Measurements from ENCODE around the gene TOGARAM1.

TOGARAM1 gene

DNA sequence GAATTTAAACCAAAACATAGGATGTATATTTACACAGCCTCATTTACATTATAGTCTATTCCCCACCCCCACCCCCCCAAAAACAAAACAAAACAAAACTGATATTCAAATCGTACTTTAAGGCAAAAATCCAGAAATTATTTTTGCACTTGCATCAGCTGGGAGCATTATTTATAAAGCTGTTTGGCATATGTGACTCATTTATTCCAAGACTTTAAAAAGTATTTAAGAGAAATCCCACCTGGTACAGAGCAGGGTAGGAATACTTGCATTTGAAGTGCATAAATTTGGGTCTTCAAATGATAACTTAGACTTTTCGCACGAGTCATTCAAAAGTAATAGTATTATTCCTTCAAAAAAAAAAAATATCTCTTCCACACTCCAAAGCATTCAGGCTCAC, 1.3 kb upstream of the TOGARAM1 start:
- no peak for DNase-seq (ENCODE audit: low spot score)
- in situ Hi-C loops (cut with MboI; ENCODE audit: low pct_unique_long_range_greater_than_20kb, low sequenced_read_pairs, unreplicated experiment), result no loop called here
- TF ChIP-seq, protein P1, sequence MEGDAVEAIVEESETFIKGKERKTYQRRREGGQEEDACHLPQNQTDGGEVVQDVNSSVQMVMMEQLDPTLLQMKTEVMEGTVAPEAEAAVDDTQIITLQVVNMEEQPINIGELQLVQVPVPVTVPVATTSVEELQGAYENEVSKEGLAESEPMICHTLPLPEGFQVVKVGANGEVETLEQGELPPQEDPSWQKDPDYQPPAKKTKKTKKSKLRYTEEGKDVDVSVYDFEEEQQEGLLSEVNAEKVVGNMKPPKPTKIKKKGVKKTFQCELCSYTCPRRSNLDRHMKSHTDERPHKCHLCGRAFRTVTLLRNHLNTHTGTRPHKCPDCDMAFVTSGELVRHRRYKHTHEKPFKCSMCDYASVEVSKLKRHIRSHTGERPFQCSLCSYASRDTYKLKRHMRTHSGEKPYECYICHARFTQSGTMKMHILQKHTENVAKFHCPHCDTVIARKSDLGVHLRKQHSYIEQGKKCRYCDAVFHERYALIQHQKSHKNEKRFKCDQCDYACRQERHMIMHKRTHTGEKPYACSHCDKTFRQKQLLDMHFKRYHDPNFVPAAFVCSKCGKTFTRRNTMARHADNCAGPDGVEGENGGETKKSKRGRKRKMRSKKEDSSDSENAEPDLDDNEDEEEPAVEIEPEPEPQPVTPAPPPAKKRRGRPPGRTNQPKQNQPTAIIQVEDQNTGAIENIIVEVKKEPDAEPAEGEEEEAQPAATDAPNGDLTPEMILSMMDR (IDR thresholded peaks at IDR 0.05; ENCODE audit: extremely low read depth, insufficient read depth, missing control alignments), result no peak

DNA sequence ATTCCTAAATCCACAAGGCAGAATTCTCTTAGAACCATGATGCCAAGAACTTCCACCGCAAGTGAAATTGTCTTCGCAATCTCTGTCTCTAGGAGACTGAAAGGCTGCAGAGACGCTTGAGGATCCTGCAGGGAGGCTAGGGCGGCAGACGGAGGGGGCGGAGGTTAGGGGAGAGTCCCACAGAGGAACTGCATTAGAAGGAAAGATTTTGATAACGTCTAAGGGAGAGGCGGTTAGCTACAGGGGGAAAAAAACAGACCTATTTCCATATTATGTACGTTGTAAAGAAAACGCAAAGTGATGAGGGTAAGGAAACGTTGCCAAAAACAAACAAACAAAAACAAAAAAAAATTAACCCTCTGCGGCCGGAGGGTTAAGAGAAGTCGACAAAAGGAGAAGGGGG, 838 bp upstream of the TOGARAM1 start:
- DNase-seq (ENCODE audit: low spot score), result peak; percentile 25
- in situ Hi-C loops (cut with MboI; ENCODE audit: low pct_unique_long_range_greater_than_20kb, low sequenced_read_pairs, unreplicated experiment), result no loop called here
- TF ChIP-seq, protein P1 (IDR thresholded peaks at IDR 0.05; ENCODE audit: extremely low read depth, insufficient read depth, missing control alignments), result no peak

DNA sequence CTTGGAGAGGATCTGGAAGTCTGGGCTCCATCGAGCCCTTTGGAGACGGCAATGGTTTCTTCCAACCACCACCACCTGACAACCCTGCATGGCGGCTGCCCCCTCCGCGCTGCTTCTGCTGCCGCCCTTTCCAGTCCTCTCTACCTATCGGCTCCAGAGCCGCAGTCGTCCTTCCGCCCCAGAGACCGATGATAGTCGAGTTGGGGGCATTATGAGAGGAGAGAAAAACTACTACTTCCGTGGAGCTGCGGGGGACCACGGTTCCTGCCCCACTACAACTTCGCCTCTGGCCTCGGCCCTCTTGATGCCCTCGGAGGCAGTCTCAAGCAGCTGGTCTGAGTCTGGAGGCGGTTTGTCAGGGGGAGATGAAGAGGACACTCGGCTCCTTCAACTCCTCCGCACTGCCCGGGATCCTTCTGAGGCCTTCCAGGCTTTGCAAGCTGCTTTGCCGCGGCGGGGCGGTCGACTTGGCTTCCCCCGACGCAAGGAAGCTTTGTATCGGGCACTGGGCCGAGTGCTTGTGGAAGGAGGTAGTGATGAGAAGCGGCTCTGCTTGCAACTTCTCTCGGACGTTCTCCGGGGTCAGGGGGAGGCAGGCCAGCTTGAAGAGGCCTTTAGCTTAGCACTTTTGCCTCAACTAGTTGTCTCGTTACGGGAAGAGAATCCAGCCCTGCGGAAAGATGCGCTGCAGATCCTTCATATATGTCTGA, 499 bp downstream of the TOGARAM1 start:
- DNase-seq (ENCODE audit: low spot score), result peak; percentile 40
- TF ChIP-seq, protein P1 (IDR thresholded peaks at IDR 0.05; ENCODE audit: extremely low read depth, insufficient read depth, missing control alignments), result no peak
- in situ Hi-C loops (cut with MboI; ENCODE audit: low pct_unique_long_range_greater_than_20kb, low sequenced_read_pairs, unreplicated experiment), result no loop called here

DNA sequence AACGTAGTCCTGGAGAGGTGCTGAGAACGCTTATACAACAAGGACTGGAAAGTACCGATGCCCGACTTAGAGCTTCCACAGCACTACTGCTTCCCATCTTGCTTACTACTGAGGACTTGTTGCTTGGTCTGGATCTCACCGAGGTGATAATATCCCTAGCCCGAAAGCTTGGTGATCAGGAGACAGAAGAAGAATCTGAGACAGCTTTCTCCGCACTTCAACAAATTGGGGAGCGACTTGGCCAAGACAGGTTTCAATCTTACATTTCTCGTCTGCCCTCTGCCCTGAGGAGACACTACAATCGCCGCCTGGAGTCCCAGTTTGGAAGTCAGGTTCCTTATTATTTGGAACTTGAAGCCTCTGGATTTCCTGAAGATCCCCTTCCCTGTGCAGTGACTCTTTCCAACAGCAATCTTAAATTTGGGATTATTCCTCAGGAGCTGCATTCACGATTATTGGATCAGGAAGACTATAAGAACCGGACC, 1.1 kb downstream of the TOGARAM1 start:
- DNase-seq (ENCODE audit: low spot score), result no peak
- TF ChIP-seq, protein P1 (IDR thresholded peaks at IDR 0.05; ENCODE audit: extremely low read depth, insufficient read depth, missing control alignments), result no peak
- in situ Hi-C loops (cut with MboI; ENCODE audit: low pct_unique_long_range_greater_than_20kb, low sequenced_read_pairs, unreplicated experiment), result no loop called here

DNA sequence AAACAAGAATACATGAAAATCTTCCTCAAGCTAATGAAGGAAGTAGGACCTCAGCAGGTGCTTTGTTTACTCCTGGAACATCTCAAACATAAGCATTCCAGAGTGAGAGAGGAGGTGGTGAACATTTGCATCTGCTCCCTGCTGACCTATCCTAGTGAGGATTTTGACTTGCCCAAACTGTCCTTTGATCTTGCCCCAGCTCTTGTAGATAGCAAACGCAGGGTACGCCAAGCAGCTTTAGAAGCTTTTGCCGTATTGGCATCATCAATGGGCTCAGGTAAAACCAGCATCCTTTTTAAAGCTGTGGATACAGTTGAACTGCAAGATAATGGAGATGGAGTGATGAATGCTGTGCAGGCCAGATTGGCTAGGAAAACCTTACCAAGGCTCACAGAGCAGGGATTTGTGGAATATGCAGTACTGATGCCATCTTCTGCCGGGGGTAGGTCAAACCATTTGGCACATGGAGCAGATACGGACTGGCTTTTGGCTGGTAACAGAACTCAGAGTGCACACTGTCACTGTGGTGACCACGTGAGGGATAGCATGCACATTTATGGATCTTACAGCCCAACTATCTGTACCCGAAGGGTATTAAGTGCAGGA, 1.9 kb downstream of the TOGARAM1 start:
- TF ChIP-seq, protein P1 (IDR thresholded peaks at IDR 0.05; ENCODE audit: extremely low read depth, insufficient read depth, missing control alignments), result peak; percentile 1
- no peak for DNase-seq (ENCODE audit: low spot score)
- in situ Hi-C loops (cut with MboI; ENCODE audit: low pct_unique_long_range_greater_than_20kb, low sequenced_read_pairs, unreplicated experiment), result no loop called here

DNA sequence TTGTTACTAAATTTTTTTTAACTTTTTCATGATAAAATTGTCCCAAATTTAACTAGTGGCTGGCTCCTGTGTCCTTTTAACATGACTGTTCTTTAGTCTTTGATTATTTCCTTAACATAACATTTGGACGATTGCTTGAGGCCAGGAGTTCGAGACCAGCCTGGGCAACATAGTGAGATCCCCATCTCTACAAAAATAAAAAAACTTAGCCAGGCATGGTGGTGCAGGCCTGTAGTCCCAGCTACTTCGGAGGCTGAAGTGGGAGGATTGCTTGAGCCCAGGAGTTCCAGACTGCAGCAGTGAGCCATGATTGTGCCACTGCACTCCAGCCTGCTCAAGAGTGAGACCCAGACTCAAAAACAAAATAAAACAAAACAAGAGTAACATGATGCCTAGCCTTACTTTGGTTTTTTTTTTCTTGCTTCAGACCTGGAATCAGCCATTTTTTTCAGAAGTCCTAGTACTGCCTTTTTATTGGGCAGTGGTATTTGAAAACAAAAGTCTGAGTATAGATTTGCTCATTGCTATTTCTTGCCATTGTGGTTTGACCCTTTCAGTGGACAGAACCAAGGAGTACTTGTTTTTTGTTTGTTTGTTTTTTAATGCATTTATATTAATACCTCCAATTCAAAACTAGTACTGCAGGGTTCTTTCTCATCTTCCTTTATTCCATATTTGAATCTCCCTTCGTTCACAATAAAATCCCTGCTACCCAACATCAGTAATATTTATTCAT, 4.8 kb downstream of the TOGARAM1 start:
- TF ChIP-seq, protein P1 (IDR thresholded peaks at IDR 0.05; ENCODE audit: extremely low read depth, insufficient read depth, missing control alignments), result no peak
- in situ Hi-C loops (cut with MboI; ENCODE audit: low pct_unique_long_range_greater_than_20kb, low sequenced_read_pairs, unreplicated experiment), result no loop called here
- DNase-seq (ENCODE audit: low spot score), result no peak
